PC-9 (cell line): ENCODE results near the gene TRIM60.

ENCODE experiments used
- EZH2 ChIP-seq: fragments of 200-600 bp; sonication (generic); IDR thresholded peaks from 2 replicates; pipeline ENCODE4 v1.8.0; 2017; ENCODE audit warnings: antibody characterized with exemption, low read depth
- TF ChIP-seq, protein P1 (sequence below): fragments of 200-600 bp; sonication (generic); conservative IDR thresholded peaks from 2 replicates; pipeline ENCODE4 v1.6.1; 2017; ENCODE audit warnings: mixed run types, antibody characterized with exemption, mild to moderate bottlenecking, moderate library complexity

- TF ChIP-seq, protein P1, sequence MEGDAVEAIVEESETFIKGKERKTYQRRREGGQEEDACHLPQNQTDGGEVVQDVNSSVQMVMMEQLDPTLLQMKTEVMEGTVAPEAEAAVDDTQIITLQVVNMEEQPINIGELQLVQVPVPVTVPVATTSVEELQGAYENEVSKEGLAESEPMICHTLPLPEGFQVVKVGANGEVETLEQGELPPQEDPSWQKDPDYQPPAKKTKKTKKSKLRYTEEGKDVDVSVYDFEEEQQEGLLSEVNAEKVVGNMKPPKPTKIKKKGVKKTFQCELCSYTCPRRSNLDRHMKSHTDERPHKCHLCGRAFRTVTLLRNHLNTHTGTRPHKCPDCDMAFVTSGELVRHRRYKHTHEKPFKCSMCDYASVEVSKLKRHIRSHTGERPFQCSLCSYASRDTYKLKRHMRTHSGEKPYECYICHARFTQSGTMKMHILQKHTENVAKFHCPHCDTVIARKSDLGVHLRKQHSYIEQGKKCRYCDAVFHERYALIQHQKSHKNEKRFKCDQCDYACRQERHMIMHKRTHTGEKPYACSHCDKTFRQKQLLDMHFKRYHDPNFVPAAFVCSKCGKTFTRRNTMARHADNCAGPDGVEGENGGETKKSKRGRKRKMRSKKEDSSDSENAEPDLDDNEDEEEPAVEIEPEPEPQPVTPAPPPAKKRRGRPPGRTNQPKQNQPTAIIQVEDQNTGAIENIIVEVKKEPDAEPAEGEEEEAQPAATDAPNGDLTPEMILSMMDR, result peak; percentile 41; the same call in 1 of the 2 replicates
- no peak for TF ChIP-seq EZH2
These were observed 34.5 kb upstream of the TRIM60 start for GRCh38 chr4:164997324-164997723.
